ENCODE data around the gene NEK6.

The NEK6 gene

GRCh38 chr9:124258607-124259157, 933 bp downstream of the NEK6 start:
- Histone ChIP-seq H3K27me3 (ENCODE audit: insufficient read depth, low read length, poor library complexity) (no peaks in the 10 kb centered on the region), H3K36me3 (ENCODE audit: insufficient read depth, low read length) (no peaks in the 10 kb centered on the region), H3K9me3 (ENCODE audit: insufficient read depth, low read length, severe bottlenecking) (no peaks in the 10 kb centered on the region), H3K27ac (ENCODE audit: low read length) (no peak overlapping the region), H2AFZ (ENCODE audit: low read depth, low read length) (no peak overlapping the region), H3K4me1 (ENCODE audit: insufficient read depth, low read length) (no peaks in the 10 kb centered on the region), H4K20me1 (ENCODE audit: insufficient read depth, low read length) (no peaks in the 10 kb centered on the region), H3K79me2 (ENCODE audit: insufficient read depth, low read length) (no peaks in the 10 kb centered on the region), H3K9ac (ENCODE audit: low read depth, low read length) (no peak overlapping the region), H3K4me2 (ENCODE audit: insufficient read depth, low read length) (no peak overlapping the region), H3K4me3 (ENCODE audit: low read depth in 1 of 2, low read length in 2 of 2) (no peak overlapping the region)
- ATAC-seq (ENCODE audit: insufficient read depth, low read depth) (no peak), DNase-seq (no peak)
- TF ChIP-seq EZH2 (IDR thresholded peaks at IDR 0.05; ENCODE audit: borderline replicate concordance, low read depth, low read length, severe bottlenecking) (no peak), CTCF (IDR thresholded peaks at IDR 0.05; ENCODE audit: borderline replicate concordance, extremely low read depth, low read length, poor library complexity, severe bottlenecking) (no peak)

DNA sequence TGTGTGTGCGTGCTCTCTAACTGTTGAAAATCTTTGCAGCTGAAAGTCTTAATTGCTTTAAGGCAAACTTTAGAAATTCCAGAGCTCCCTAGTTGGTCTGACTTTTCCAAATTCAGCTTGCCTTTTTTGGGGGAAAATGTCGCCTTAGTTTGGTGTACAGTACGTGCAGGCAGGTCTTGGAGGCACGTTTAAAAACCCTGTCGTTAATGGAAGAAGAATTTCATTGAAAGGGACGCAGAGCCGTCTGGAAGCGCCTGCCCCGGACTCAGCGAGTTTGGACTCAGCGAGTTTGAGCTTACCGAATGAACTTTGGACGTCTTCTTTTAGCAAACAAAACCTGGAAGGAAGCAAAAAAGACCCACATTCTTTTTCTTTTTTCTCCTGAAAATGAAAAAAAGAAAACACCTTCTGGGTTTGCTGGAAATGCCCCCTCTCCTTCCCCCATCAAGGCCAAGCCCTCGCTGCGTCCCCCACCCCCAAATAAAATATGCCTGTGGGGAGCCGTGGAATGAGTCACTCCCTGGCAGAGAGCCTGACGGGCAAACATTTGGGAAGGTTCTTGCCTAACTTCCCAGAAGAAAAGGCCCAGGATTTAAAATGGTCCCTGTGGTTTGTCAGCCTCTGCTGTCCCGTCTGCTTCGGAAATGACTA, 1.5 kb downstream of the NEK6 start:
- Histone ChIP-seq H3K4me1 (ENCODE audit: insufficient read depth, low read length) (no peaks in the 10 kb centered on the region), H3K9ac (ENCODE audit: low read depth, low read length) (no peak overlapping the region), H3K9me3 (ENCODE audit: insufficient read depth, low read length, severe bottlenecking) (no peaks in the 10 kb centered on the region), H2AFZ (ENCODE audit: low read depth, low read length) (no peak overlapping the region), H3K79me2 (ENCODE audit: insufficient read depth, low read length) (no peaks in the 10 kb centered on the region), H3K4me2 (ENCODE audit: insufficient read depth, low read length) (no peak overlapping the region), H3K27ac (ENCODE audit: low read length) (no peak overlapping the region), H4K20me1 (ENCODE audit: insufficient read depth, low read length) (no peaks in the 10 kb centered on the region), H3K4me3 (ENCODE audit: low read depth in 1 of 2, low read length in 2 of 2) (no peak overlapping the region), H3K36me3 (ENCODE audit: insufficient read depth, low read length) (no peaks in the 10 kb centered on the region), H3K27me3 (ENCODE audit: insufficient read depth, low read length, poor library complexity) (no peaks in the 10 kb centered on the region)
- DNase-seq (no peak), ATAC-seq (ENCODE audit: insufficient read depth, low read depth) (no peak)
- TF ChIP-seq EZH2 (IDR thresholded peaks at IDR 0.05; ENCODE audit: borderline replicate concordance, low read depth, low read length, severe bottlenecking), result no peak
- TF ChIP-seq CTCF (IDR thresholded peaks at IDR 0.05; ENCODE audit: borderline replicate concordance, extremely low read depth, low read length, poor library complexity, severe bottlenecking), result no peak

DNA sequence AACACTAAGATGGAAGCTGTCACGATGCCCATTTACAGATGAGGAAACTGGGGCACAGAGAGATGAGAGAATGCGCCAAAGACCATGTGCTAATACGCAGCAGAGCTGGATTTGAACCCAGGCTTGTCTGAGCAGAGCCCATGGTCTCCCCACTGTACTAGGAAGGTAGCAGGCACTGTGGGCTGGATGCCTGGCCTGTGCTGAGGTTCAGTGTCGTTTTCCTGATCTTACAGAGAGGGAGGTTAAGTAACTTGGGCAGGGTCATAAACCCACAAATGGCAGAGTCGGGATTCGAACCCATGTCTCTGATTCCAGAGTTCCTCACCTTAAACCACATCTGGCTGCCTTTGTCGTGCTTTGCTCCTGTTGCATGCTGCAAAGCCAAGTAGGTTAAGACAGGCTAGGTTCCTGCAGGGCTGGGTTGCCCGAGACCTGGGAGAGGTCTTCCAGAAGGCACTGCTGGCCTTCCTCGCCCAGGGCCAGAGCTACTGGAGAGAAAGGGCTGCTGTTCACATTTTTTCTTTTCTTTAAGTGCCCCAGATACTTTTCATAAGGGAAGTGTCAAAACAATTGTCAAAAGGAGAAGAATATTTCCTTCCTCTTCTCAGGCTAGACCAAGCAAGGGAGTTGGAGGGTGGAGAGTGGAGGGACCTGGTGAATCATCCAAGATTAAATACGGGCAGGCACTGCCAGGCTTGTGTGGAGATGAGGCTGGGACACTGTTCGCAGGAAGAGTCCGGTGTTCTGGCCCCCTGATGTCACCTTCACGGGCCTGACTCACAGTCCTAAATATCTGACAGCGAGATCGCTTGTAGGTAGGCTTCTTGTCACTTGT, 3.2 kb downstream of the NEK6 start:
- Histone ChIP-seq H3K4me1 (ENCODE audit: insufficient read depth, low read length) (no peaks in the 10 kb centered on the region), H3K27me3 (ENCODE audit: insufficient read depth, low read length, poor library complexity) (no peaks in the 10 kb centered on the region), H4K20me1 (ENCODE audit: insufficient read depth, low read length) (no peaks in the 10 kb centered on the region), H3K27ac (ENCODE audit: low read length) (no peak overlapping the region), H2AFZ (ENCODE audit: low read depth, low read length) (no peak overlapping the region), H3K4me2 (ENCODE audit: insufficient read depth, low read length) (no peak overlapping the region), H3K4me3 (ENCODE audit: low read depth in 1 of 2, low read length in 2 of 2) (no peak overlapping the region), H3K9ac (ENCODE audit: low read depth, low read length) (no peak overlapping the region), H3K79me2 (ENCODE audit: insufficient read depth, low read length) (no peaks in the 10 kb centered on the region), H3K36me3 (ENCODE audit: insufficient read depth, low read length) (no peaks in the 10 kb centered on the region), H3K9me3 (ENCODE audit: insufficient read depth, low read length, severe bottlenecking) (no peaks in the 10 kb centered on the region)
- DNase-seq (no peak), ATAC-seq (ENCODE audit: insufficient read depth, low read depth) (no peak)
- TF ChIP-seq EZH2 (IDR thresholded peaks at IDR 0.05; ENCODE audit: borderline replicate concordance, low read depth, low read length, severe bottlenecking) (no peak), CTCF (IDR thresholded peaks at IDR 0.05; ENCODE audit: borderline replicate concordance, extremely low read depth, low read length, poor library complexity, severe bottlenecking) (no peak)
